Stimulated activated CD4-positive, alpha-beta T cell treated with anti-CD3 and anti-CD28 coated beads, Interleukin-12 subunit alpha, Interleukin-12 subunit beta, amount 100 ng/mL, for 48 hours (primary cell): ENCODE results near the gene ABT1.
A peak's percentile ranks its signal among the peaks of the same experiment; 100 is the strongest.

Source experiments
- DNase-seq, 3 donors: peaks; one replicate each; pipeline ENCODE4 v3.0.0-alpha.2; 2020; ENCODE audit warnings: low read depth in 2 of 3, low spot score in 1 of 3

Gene ABT1

DNA sequence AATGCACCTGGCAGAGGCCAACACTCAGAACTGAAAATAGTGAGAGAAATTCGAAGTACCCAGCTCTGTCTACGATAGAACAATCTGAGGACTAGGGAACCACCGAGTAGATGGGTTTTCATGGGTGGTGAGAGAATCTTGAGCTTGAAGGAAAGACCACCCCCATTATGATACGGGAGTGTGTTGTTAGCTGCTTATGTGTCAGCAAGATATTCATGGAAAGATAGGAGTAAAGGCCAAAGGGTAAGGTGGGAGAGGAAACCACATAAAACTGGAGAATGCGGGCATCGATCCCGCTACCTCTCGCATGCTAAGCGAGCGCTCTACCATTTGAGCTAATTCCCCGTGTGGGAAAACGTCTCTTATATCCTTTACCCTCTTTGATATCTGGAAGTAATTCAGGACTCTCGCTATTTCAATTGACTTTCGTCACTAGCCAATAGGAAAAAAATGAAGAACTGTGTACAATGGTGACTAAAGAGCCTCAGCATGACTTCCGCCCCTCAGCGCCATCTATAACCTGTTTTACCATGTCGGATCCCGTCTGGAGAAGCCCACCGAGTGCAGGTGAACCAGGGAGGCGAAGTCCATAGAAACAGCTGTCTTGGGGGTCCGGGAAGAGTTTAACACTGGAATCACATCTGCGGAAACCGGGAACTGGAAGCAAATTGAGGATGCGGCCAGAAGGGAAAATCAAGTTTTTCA, 25.0 kb upstream of the ABT1 start:
- DNase-seq = peak; percentile 39 to 77 (median 47)

DNA sequence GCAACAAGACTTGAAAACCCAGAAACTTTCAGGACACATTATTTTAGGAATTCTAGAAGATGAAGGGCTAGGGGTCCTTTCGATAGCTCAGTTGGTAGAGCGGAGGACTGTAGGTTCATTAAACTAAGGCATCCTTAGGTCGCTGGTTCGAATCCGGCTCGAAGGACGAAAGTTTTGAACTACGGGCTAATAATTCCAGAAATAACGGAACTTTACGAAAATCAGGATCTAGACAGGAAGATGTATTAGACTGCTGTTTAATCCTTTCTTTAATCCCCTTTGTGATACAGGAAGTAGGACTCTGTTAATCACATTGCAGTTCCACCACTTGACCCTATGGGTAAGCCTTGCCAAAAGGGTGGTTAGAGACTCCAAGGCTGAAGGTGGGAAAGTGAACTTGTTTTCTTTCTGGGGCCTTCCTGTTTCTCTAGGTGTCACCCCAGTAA, 21.2 kb upstream of the ABT1 start:
- no peak for DNase-seq

DNA sequence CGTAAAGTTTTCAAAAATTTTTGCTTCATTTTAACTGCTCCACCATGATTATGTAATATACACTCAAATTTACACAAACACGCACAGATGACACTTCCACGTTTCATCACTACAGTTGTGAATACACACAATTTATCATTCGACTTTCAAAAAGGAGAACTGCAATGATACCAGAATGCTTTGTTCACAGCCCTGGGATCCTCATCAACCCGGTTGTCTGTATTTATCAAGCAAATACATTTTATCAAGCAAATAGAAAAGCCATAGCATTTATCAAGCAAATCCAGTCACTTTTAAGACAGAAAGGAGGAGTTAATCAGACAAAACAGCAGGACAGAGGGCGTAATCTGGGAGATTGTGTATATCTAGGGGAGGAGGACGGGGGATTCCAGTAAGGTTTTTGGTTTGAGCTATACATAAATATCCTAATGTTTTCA, 20.3 kb upstream of the ABT1 start:
- no peak for DNase-seq

DNA sequence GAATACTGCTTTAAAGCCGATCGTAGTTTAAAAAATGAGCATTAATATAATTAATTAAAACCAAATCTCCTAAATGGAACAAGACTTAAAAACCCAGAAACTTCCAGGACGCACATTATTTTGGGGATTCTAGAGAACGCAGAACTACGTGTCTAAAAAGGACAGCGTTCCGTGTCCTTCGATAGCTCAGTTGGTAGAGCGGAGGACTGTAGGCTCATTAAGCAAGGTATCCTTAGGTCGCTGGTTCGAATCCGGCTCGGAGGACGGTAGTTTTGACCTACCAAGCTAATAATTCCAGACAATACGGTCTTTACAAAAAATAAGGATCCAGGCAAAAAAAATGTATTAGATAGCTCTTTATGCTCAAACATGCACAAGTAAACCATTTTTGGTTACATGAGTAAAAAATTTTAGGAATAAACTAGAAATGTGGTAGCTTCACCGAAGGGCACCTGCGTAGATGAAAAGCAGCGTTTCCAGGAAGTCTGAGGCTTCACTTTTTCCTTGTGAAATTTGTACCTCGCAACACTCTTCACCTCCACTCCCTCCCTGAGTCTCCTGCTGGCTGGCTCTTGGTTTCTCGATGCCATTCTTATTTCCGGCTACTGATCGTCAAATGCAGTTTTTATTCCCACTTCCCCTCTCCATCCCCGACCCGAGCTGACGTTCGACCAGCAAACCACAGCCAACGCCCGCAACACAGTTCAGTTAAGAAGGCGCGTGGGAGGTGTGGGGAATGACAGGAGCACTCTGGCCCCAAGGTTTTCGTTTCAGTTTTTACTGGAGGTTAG, 19.6 kb upstream of the ABT1 start:
- peak; percentile 74 to 82 (median 77) for DNase-seq

DNA sequence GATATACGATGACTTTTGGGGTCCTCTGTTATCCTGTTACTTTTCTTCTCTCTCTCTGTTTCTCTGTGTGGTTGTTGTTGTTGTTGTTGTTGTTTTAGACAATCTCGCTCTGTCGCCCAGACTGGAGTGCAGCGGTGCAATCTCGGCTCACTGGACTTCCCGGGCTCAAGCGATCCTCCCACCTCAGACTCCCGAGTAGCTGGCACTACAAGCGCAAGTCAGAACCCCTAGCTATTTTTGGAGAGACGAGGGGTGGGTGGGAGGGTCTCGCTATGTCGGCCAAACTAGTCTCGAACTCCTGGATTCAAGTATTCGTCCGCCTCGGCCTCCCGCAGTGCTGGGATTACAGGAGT, 19.1 kb upstream of the ABT1 start:
- no peak for DNase-seq

DNA sequence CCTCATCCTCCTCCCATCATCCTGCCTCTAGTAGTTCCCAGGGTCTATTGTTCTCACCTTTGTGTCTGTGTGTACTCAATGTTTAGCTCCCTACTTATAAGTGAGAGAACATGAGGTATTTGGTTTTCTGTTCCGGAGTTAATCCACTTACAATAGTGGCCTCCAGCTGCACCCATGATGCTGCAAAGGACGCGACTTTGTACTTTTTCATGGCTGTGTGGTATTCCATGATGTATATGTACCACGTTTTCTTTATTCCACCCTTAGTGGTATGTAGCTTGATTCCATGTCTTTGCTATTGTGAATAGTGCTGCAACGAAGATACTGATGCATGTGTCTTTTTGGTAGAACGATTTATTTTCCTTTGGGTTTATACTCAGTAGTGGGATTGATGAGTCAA, 18.5 kb upstream of the ABT1 start:
- DNase-seq = no peak

DNA sequence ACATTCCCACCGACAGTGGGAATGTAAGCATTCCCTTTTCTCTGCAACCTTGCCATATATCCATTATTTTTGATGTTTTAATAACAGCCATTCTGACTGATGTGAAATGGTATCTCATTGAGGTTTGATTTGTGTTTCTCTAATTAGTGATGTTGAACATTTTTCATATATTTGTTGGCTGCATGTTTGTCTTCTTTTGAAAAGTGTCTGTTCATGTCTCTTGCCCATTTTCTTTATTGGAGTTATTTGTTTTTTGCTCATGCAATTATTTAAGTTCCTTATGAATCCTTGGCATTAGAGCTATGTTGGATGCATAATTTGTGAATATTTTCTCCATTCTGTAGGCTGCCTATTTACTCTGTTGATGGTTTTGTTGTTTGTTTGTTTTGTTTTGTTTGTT, 18.0 kb upstream of the ABT1 start:
- DNase-seq = no peak

DNA sequence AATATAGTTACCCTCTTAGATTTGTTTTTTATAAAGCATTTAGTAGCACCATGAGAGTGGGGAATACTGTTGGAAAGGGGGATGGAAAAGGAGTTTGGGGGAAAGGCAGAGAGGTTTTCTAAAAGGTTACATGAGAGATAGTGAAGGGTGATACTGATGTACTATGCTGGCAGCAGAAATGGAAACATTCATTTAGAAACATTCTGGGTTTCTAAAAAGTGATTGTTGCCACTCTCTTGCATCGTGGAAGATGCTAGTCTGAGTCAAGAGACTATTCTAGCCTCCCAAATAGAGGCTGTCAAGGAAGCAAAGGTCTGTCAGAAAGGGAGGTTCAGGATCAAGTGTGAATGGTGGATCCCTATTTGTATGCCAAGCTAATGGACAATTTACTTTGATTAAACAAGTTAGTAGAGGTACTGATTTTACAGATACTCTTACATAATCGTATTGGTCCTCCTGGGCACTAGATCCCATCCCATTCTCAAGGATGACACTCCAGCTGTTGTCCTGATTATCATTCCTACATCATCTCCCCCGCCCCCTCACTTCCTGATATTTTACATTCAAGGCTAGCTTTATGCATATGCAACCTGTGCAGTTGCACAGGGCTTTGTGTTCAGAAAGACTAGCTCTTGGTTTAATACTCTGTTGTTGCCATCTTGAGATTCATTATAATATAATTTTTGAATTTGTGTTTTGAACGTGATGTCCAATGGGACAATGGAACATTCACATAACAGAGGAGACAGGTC, 15.4 kb upstream of the ABT1 start:
- no peak for DNase-seq

DNA sequence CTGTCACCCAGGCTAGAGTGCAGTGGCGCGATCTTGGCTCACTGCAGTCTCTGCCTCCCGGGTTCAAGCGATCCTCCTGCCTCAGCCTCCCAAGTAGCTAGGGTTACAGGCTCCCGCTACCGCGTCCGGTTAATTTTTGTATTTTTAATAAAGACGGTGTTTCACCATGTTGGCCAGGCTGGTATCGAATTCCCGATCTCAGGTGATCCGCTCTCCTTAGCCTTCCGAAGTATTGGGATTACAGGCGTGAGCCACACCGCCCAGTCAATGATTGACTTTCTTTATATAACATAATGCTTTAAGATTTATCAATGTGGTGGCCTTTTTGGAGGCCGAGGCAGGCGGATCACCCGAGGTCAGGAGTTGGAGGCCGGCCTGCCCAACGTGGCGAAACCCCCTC, 7.8 kb upstream of the ABT1 start:
- no peak for DNase-seq

DNA sequence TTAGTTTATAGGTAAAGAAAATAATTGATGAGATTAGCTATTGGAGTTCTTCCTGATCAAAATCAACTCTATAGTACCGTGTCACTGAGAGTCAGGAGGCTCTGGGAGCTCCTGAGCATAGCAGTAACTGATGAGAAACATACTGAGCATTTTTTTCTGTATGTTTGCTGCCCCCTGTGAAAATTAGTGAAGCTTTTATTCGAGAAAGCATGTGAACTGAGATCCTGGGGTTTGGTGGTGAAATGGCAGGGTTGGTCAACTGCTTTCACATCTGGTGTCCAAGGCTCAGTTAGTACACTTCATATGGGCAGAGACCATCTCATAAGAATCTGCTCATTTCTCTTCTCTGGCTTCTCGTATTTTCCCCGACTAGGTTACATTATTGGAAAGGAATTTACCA, 4.1 kb upstream of the ABT1 start:
- DNase-seq = no peak

DNA sequence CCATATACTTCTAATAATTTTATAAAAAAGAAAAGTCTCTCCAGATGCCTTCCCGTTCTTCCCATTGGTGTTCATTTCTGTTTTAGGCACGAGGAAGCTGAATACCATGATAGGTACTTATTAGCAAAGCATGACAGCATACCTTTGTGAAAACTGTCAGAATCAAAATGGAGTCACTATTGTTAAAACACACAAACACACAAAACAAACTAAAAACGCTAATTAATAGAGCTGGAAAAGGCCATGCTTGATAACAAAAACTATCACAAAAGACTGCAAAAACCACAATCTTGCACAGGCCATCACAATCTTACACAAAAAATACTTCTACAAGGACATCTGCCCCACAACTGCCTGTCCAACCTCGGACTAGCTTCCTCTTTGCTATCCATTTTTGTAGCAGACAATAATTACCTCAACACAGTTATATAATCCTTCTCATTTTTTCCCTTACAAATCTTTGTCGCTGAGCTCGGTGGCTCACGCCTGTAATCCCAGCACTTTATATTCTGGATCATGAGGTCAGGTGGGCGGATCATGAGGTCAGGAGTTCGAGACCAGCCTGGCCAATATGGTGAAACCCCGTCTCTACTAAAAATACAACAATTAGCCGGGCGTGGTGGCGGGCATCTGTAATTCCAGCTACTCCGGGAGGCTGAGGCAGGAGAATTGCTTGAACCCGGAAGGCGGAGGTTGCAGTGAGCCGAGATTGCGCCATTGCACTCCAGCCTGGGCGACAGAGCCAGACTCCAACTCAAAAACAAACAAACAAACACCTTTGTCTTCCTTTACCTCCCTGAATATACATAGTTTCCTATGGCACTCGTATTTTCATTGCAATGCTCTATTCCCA, 3.2 kb upstream of the ABT1 start:
- no peak for DNase-seq

DNA sequence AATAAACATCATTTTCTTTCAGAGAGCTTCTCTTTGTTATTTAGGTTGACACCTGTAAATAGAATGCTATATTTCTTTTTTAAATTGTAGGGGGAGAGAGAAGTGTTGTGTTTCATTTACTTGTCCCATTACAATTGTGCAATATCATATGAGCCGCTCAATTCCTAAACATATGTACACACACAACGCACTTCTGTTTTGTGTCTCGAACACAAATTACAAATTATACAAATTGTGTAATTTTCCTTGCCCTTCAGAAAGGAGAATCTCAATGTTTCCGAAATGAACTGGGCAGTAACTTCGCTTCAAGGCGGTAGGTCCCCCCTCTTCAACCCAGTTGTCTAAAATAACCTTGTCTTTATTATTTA, 2.6 kb upstream of the ABT1 start:
- no peak for DNase-seq

DNA sequence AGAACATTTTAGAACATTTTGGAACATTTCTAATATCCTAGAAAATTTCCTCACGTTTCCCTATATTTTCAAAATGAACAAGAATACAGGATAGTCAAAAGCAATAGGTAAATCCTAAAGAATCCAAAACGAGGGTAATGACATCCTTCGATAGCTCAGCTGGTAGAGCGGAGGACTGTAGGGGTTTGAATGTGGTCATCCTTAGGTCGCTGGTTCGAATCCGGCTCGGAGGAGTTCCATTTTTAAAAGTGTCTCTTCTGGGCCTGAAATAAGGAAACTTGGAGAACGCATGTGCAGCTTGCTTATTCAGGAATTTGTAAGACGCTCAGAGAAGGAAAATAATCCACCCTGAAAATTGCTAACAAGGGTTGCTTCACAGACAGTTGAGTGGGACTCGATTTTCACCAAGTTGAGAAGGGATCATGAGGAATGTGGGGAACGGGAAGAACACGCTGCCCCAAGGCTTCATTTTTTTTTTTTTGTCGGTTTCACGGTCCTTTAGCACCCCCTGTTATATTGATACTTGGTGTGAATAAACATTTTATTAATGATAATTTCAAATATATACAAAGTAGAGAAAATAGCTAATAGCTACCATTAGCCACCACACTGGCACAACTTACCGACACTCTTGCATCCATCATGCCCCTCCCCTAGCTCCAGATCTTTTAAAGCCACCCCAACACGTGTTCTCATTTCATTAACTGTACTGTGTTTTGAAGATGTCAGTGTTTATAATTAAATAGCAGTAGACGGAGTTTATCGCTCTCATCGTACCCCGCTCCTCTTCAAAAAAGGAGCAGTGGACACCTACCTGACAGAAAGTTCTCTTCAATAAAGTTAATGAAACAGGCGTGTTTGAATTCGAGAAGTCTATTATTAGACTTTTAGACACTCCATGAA, 1.8 kb upstream of the ABT1 start:
- DNase-seq = peak; percentile 47 to 65 (median 63)

DNA sequence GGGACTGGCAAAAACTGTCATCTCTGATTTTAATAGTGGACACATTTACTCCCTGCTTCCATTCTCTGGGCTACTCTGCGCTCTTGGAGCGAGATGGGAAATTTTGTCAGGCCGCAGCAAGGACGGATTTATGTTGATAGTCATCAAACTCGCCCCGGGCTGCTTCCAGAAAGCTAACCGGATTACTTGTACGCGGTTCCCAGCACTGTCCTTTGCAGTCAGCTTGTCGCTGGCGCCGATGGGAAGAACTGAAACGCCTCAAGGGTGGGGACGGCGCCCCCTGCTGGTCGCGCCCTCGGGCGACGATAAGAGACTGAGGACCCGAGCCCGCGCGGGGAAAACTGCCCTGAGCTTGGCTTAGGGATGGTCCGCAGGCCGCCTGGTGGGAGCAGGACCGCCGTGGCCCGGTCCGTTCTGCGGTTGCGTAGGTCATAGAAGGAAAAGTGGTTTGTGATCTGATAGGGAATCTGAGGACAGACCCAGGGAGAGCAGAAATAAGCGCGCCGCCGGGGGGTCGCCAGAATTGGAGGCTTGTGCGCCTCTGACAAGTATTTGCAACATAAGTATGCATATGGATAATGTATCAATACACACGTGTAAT, 984 bp upstream of the ABT1 start:
- DNase-seq = peak; percentile 81 to 86 (median 85)

DNA sequence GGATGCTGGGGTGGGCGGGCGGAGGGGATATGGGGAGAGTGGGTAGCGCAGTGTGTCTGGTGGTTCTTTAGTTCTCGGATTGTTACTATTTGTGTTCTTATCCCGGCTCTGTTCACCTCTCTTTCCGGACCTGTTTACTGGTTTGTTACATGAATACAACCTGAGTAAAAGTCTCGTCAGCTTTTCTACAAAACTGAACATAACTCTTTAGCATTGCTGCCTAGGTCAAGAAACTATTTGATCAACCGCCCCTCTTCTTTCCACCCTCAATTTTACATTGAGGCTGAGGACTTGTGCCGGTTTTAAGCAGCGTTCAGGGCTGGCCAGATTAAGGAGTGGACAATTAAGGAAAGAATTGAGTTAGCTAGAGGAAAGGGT, 625 bp downstream of the ABT1 start:
- no peak for DNase-seq

DNA sequence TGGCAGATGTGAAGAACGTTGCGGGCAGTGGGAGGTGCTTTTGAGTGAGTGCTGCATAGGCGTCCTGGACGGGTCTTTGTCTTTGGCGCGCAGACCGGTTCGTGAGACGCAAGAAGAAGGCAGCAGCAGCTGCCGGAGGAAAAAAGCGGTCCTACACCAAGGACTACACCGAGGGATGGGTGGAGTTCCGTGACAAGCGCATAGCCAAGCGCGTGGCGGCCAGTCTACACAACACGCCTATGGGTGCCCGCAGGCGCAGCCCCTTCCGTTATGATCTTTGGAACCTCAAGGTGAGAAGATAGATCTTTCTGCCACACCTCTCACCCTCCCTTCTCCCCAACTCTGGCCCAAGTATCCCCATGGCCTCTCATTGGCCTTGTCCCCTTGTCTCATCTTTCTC, 1.1 kb downstream of the ABT1 start:
- DNase-seq = no peak

DNA sequence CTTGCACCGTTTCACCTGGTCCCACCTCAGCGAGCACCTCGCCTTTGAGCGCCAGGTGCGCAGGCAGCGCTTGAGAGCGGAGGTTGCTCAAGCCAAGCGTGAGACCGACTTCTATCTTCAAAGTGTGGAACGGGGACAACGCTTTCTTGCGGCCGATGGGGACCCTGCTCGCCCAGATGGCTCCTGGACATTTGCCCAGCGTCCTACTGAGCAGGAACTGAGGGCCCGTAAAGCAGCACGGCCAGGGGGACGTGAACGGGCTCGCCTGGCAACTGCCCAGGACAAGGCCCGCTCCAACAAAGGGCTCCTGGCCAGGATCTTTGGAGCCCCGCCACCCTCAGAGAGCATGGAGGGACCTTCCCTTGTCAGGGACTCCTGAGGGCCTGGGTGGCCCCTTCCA, 1.5 kb downstream of the ABT1 start:
- DNase-seq = no peak

DNA sequence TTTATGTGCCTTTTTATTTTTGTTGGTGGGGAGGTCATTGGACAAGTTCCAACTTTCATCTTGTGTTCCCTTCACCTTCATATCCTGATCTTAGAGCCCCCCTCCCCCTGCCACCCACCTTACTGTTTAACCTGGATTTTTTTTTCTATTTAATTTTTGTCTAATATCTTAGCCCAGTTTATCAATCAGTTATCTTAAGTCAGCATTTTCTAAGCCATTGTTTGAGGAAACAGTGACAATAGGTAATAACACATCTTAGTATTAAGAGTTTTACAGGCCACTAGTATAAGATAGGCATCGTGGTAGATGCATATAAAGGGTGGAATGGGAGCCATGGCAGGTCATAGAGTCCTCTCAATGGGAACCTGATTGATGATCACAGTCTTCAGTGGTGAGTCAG, 2.4 kb downstream of the ABT1 start:
- no peak for DNase-seq

DNA sequence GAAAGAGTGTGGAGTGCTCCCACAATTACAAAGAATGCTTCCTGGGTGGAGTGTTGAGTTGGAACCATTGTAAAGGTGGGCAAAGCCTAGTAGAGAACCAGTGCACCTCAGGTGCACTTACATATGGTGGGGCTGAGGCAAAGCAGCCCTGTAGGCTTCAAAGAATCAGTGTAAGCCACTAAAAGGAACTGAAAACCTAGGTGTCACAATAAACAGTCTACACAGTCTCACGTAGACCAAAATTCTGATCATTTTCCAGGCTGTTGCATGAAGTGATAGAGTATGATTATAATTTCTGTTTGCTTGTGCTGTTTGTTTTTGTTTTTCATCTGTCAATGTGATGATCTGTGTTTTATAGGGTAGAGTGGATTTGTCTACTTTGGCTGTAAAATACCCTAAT, 2.8 kb downstream of the ABT1 start:
- DNase-seq = no peak

DNA sequence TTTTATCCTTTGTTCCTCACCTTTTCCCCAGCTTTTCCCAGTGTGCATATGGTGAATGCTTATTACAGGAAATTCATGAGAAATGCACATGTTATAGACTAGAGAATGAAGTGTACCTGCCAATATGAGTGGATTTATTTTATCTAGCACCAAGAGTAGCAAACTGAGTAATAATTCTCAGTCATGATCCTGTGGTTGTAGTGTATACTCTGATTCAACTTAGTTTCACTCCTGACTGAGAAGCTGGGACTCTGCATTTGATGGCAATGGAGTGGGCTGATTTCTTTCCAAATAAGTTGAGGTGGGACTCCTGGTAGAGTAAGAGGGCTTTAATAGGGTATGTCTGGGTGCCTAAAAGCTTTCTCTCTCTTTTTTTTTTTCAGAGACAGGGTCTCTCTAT, 4.0 kb downstream of the ABT1 start:
- DNase-seq = no peak
